DND-41 (cell line): Measurements from ENCODE around the gene AKR7A2.

ENCODE experiments used
- ATAC-seq: fragments of 200-7000 bp; cut with Tn5 transposase; 3 replicates; pipeline ENCODE4 v1.9.1; 2021; ENCODE audit warnings: low read depth; ENCODE audit not compliant: insufficient read depth
- DNase-seq: peaks from one replicate; pipeline ENCODE4 v3.0.0-alpha.2; 2020
- H2AFZ ChIP-seq: 2 replicates; pipeline ENCODE4 v1.6.0; 2012; ENCODE audit warnings: low read depth, low read length
- H3K27ac ChIP-seq: 2 replicates; pipeline ENCODE4 v1.5.1; 2012; ENCODE audit warnings: low read length, inconsistent platforms
- H3K27me3 ChIP-seq: fragments of 200-600 bp; sonication (generic); 2 replicates; pipeline ENCODE4 v1.6.0; 2012; ENCODE audit warnings: low read length, mild to moderate bottlenecking, inconsistent platforms; ENCODE audit not compliant: insufficient read depth, poor library complexity
- H3K36me3 ChIP-seq: 2 replicates; pipeline ENCODE4 v1.5.1; 2012; ENCODE audit warnings: low read length, inconsistent platforms; ENCODE audit not compliant: insufficient read depth
- H3K4me1 ChIP-seq: 2 replicates; pipeline ENCODE4 v1.5.1; 2012; ENCODE audit warnings: mild to moderate bottlenecking, low read length; ENCODE audit not compliant: insufficient read depth
- H3K4me2 ChIP-seq: 2 replicates; pipeline ENCODE4 v1.6.0; 2012; ENCODE audit warnings: mild to moderate bottlenecking, moderate library complexity, low read length, inconsistent platforms; ENCODE audit not compliant: insufficient read depth
- H3K4me3 ChIP-seq, 2 experiments: fragments of 200-600 bp in 1 of 2; shearing (Covaris generic) in 1 of 2; 2 replicates each; pipeline ENCODE4 v1.5.1; 2012 to 2016; ENCODE audit warnings: inconsistent platforms in 2 of 2, low read length in 2 of 2, mild to moderate bottlenecking in 2 of 2, low read depth in 1 of 2, moderate library complexity in 1 of 2
- H3K79me2 ChIP-seq: 2 replicates; pipeline ENCODE4 v1.6.0; 2012; ENCODE audit warnings: low read length, inconsistent platforms; ENCODE audit not compliant: insufficient read depth
- H3K9ac ChIP-seq: 2 replicates; pipeline ENCODE4 v1.6.0; 2012; ENCODE audit warnings: low read depth, mild to moderate bottlenecking, inconsistent platforms, low read length, moderate library complexity
- H3K9me3 ChIP-seq: 2 replicates; pipeline ENCODE4 v1.5.1; 2012; ENCODE audit warnings: low read length, moderate library complexity, mild to moderate bottlenecking, inconsistent platforms; ENCODE audit not compliant: insufficient read depth, severe bottlenecking
- H4K20me1 ChIP-seq: 2 replicates; pipeline ENCODE4 v1.6.0; 2012; ENCODE audit warnings: low read length; ENCODE audit not compliant: insufficient read depth
- CTCF ChIP-seq: IDR thresholded peaks from 2 replicates; pipeline ENCODE4 v1.5.1; 2012; ENCODE audit warnings: borderline replicate concordance, low read length, moderate library complexity, mild to moderate bottlenecking; ENCODE audit not compliant: poor library complexity, severe bottlenecking; ENCODE audit errors: extremely low read depth
- EZH2 ChIP-seq: IDR thresholded peaks from 3 replicates; pipeline ENCODE4 v1.6.1; 2012; ENCODE audit warnings: borderline replicate concordance, low read depth, mild to moderate bottlenecking, moderate library complexity, low read length, inconsistent platforms; ENCODE audit not compliant: severe bottlenecking

Gene AKR7A2

GRCh38 chr1:19351873-19352272 lies 39.9 kb upstream of the AKR7A2 start:
- ATAC-seq: no peak
- TF ChIP-seq EZH2: no peak
- TF ChIP-seq CTCF: no peak
- Histone ChIP-seq H4K20me1 (peaks cover 29% of the 10 kb centered on the region), H3K79me2 (no peaks in the 10 kb centered on the region), H3K9ac (no peak overlapping the region), H3K27ac (no peak overlapping the region), H3K36me3 (peaks cover 71% of the 10 kb centered on the region), H2AFZ (no peak overlapping the region), H3K27me3 (no peaks in the 10 kb centered on the region), H3K4me1 (no peaks in the 10 kb centered on the region), H3K4me2 (no peak overlapping the region), H3K9me3 (no peaks in the 10 kb centered on the region), H3K4me3 (no peak overlapping the region)
- DNase-seq: no peak

- TF ChIP-seq EZH2 (no peak), CTCF (no peak)
- Histone ChIP-seq H3K9me3 (no peaks in the 10 kb centered on the region), H3K4me3 (no peak overlapping the region), H4K20me1 (peaks cover 20% of the 10 kb centered on the region), H3K36me3 (peaks cover 61% of the 10 kb centered on the region), H3K9ac (no peak overlapping the region), H3K27me3 (no peaks in the 10 kb centered on the region), H3K4me1 (no peaks in the 10 kb centered on the region), H3K4me2 (no peak overlapping the region), H3K27ac (no peak overlapping the region), H3K79me2 (no peaks in the 10 kb centered on the region), H2AFZ (no peak overlapping the region)
- ATAC-seq: no peak
- DNase-seq: no peak
Observed at GRCh38 chr1:19350566-19350965, 38.6 kb upstream of the AKR7A2 start.

- Histone ChIP-seq H4K20me1 (peaks cover 19% of the 10 kb centered on the region; the same call in 1 of the 2 replicates), H3K36me3 (peaks cover 64% of the 10 kb centered on the region), H3K27ac (no peak overlapping the region), H3K79me2 (no peaks in the 10 kb centered on the region), H3K9ac (no peak overlapping the region), H3K4me2 (no peak overlapping the region), H3K4me1 (no peaks in the 10 kb centered on the region), H3K27me3 (no peaks in the 10 kb centered on the region), H2AFZ (no peak overlapping the region), H3K4me3 (no peak overlapping the region), H3K9me3 (no peaks in the 10 kb centered on the region)
- no peak for ATAC-seq
- no peak for DNase-seq
- no peak for TF ChIP-seq CTCF
- TF ChIP-seq EZH2: no peak
Observed at GRCh38 chr1:19349999-19350398, 38.1 kb upstream of the AKR7A2 start.
